ENCODE data around the gene CA11. TPM values are rescaled to one million over a fixed set of nuclear protein-coding genes. Genes with fewer than 3 reads are reported as not detected.

The CA11 gene
- total and polyA plus RNA-seq, 9 of the 15 experiments (the other 6 are each of a cell fraction or from before 2014, with no cell fraction given) = 2.9 to 19.9 (median 8.3) TPM

DNA sequence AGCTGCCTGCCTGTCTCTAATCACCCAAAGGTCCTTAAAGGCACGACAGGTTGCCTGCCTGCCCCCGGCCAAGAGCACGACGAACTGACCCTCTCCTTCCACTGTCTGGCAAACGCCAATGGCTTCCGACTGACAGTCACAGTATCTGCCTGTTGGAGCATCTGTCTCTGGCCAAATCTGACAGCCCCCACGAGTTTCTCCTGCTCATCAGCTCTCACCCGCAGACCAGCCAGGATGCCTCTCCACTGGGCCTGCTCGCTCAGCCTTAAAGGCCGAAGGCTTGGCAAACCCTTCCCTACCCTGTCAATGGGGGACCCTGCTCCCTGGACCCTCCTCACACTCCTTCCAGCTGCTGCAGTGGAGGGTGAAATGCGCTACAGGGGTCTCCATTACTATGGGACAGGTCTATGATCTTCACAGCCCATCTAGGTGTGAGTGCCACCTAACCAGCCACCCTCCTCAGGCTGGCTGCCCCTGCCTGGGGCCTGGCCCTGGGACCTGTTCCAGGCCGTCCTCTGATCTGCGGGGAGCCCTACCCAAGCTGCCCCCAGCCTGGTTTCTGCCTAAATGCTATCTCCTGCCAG lies 32.0 kb downstream of the CA11 start:
- no peak overlapping the region for H3K4me2 ChIP-seq (ENCODE audit: insufficient read depth, low read length)
- 41% methylated on average over 13 of the region's 13 CpGs for WGBS (ENCODE audit: insufficient coverage, low coverage, missing lambda C conversion rate)
- no peaks in the 10 kb centered on the region for H3K9me3 ChIP-seq (replicated peaks; ENCODE audit: control insufficient read depth, insufficient read depth, low read depth, low read length)
- intact Hi-C loops (cut with micrococcal nuclease) = no loop called here
- H3K4me1 ChIP-seq (replicated peaks in 1 of 2; ENCODE audit: control insufficient read depth in 2 of 2, insufficient read depth in 2 of 2, low read length in 2 of 2) = peaks cover 21 to 60% of the 10 kb centered on the region in 2 experiments; a peak in 4 of 5 replicates
- no peaks in the 10 kb centered on the region for H3K27me3 ChIP-seq (ENCODE audit: control insufficient read depth in 2 of 2, insufficient read depth in 2 of 2, low read length in 2 of 2)
- H3K79me2 ChIP-seq (ENCODE audit: control insufficient read depth, insufficient read depth, low read length) = peaks cover 33% of the 10 kb centered on the region
- H3K27ac ChIP-seq (ENCODE audit: extremely low read depth, low read depth, low read length) = peak overlapping the region; percentile 0; the same call in 2 of the 3 replicates
- peaks cover 37% of the 10 kb centered on the region for H4K20me1 ChIP-seq (replicated peaks; ENCODE audit: control insufficient read depth, insufficient read depth, low read length)
- H3K4me3 ChIP-seq = no peak overlapping the region
- in situ Hi-C loops (cut with MboI) = no loop called here
- ChIA-PET POLR2A (interaction anchor here (0.7 to 1.4 kb wide), 3 partner anchors 8 to 280 kb away, joined by 3 to 4 read pairs (median 4); no protein-coding TSS in a partner anchor), CTCF (ENCODE audit: low intra/inter-chr PET ratio) (no interaction called here)
- no peak overlapping the region for H2AFZ ChIP-seq (ENCODE audit: low read depth, low read length)
- peak overlapping the region in 1 of 2 experiments; percentile 59; a peak in 2 of 4 replicates for H3K9ac ChIP-seq (ENCODE audit: insufficient read depth in 1 of 2, low read depth in 2 of 2, low read length in 2 of 2)
- FAIRE-seq (no peak), DNase-seq (ENCODE audit: extremely low read depth in 1 of 4, low spot score in 3 of 4) (no peak), ATAC-seq (peak; percentile 9)
- peaks cover 11% of the 10 kb centered on the region for H3K9me1 ChIP-seq (ENCODE audit: control insufficient read depth, insufficient read depth, low read length)
- BruUV-seq (replicated peaks) = no TSS peak
- H3K36me3 ChIP-seq (ENCODE audit: control insufficient read depth, insufficient read depth, low read length) = peaks cover 38% of the 10 kb centered on the region; the same call in 2 of the 3 replicates
- TF ChIP-seq PHF21A (IDR thresholded peaks at IDR 0.05; ENCODE audit: borderline replicate concordance, low read depth) = no peak
- no peak for TF ChIP-seq ETV5 (CRISPR knock-in tag; IDR thresholded peaks at IDR 0.05; ENCODE audit: low read depth)
- no peak for TF ChIP-seq ZKSCAN3 (CRISPR knock-in tag; IDR thresholded peaks at IDR 0.05)
- TF ChIP-seq TOE1 (IDR thresholded peaks at IDR 0.05; ENCODE audit: borderline replicate concordance) = no peak
- no peak for TF ChIP-seq TOE1 (CRISPR knock-in tag; IDR thresholded peaks at IDR 0.05; ENCODE audit: borderline replicate concordance, low read depth)
- 0 out of 2 replicates have a peak, but pooled peaks have one; percentile 11 for TF ChIP-seq ZNF263 (CRISPR knock-in tag; IDR thresholded peaks at IDR 0.05; ENCODE audit: borderline replicate concordance)
- TF ChIP-seq CBFB (CRISPR knock-in tag; IDR thresholded peaks at IDR 0.05) = 0 out of 2 replicates have a peak, but pooled peaks have one; percentile 38
- TF ChIP-seq RFX5 (IDR thresholded peaks at IDR 0.05; ENCODE audit: low read depth, low read length) = no peak
- TF ChIP-seq ZNF384 (IDR thresholded peaks at IDR 0.05; ENCODE audit: low read depth, low read length) = no peak
- TF ChIP-seq BDP1 (IDR thresholded peaks at IDR 0.05; ENCODE audit: insufficient read depth, insufficient read length) = no peak
- TF ChIP-seq SMAD4 (CRISPR knock-in tag; conservative IDR thresholded peaks at IDR 0.05) = no peak
- TF ChIP-seq, protein P1, sequence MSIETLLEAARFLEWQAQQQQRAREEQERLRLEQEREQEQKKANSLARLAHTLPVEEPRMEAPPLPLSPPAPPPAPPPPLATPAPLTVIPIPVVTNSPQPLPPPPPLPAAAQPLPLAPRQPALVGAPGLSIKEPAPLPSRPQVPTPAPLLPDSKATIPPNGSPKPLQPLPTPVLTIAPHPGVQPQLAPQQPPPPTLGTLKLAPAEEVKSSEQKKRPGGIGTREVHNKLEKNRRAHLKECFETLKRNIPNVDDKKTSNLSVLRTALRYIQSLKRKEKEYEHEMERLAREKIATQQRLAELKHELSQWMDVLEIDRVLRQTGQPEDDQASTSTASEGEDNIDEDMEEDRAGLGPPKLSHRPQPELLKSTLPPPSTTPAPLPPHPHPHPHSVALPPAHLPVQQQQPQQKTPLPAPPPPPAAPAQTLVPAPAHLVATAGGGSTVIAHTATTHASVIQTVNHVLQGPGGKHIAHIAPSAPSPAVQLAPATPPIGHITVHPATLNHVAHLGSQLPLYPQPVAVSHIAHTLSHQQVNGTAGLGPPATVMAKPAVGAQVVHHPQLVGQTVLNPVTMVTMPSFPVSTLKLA (conservative IDR thresholded peaks at IDR 0.05) = no peak
- 0 out of 2 replicates have a peak, but pooled peaks have one; percentile 65 for TF ChIP-seq CAMTA2 (CRISPR knock-in tag; conservative IDR thresholded peaks at IDR 0.05)
- no peak for TF ChIP-seq LCOR (CRISPR knock-in tag; IDR thresholded peaks at IDR 0.05)
- no peak for TF ChIP-seq ZNF175 (CRISPR knock-in tag; IDR thresholded peaks at IDR 0.05; ENCODE audit: low read depth)
- TF ChIP-seq, protein P2, sequence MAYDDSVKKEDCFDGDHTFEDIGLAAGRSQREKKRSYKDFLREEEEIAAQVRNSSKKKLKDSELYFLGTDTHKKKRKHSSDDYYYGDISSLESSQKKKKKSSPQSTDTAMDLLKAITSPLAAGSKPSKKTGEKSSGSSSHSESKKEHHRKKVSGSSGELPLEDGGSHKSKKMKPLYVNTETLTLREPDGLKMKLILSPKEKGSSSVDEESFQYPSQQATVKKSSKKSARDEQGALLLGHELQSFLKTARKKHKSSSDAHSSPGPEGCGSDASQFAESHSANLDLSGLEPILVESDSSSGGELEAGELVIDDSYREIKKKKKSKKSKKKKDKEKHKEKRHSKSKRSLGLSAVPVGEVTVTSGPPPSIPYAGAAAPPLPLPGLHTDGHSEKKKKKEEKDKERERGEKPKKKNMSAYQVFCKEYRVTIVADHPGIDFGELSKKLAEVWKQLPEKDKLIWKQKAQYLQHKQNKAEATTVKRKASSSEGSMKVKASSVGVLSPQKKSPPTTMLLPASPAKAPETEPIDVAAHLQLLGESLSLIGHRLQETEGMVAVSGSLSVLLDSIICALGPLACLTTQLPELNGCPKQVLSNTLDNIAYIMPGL (CRISPR knock-in tag; IDR thresholded peaks at IDR 0.05) = 0 out of 2 replicates have a peak, but pooled peaks have one; percentile 7
- TF ChIP-seq PCBP1 (IDR thresholded peaks at IDR 0.05; ENCODE audit: low read depth, low read length, poor library complexity, severe bottlenecking) = no peak
- 0 out of 2 replicates have a peak, but pooled peaks have one; percentile 45 for TF ChIP-seq ZNF431 (CRISPR knock-in tag; IDR thresholded peaks at IDR 0.05)
- TF ChIP-seq, protein P3, sequence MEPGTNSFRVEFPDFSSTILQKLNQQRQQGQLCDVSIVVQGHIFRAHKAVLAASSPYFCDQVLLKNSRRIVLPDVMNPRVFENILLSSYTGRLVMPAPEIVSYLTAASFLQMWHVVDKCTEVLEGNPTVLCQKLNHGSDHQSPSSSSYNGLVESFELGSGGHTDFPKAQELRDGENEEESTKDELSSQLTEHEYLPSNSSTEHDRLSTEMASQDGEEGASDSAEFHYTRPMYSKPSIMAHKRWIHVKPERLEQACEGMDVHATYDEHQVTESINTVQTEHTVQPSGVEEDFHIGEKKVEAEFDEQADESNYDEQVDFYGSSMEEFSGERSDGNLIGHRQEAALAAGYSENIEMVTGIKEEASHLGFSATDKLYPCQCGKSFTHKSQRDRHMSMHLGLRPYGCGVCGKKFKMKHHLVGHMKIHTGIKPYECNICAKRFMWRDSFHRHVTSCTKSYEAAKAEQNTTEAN (CRISPR knock-in tag; IDR thresholded peaks at IDR 0.05) = no peak

Data from K562 (cell line).